HG02610 (cell line): Measurements from ENCODE around the gene FDXR.

Experiments
- ATAC-seq: cut with Tn5 transposase; IDR thresholded peaks from one replicate; pipeline ENCODE4 v1.9.1; 2021; ENCODE audit warnings: mild to moderate bottlenecking, moderate library complexity; ENCODE audit not compliant: unreplicated experiment

Gene FDXR

DNA sequence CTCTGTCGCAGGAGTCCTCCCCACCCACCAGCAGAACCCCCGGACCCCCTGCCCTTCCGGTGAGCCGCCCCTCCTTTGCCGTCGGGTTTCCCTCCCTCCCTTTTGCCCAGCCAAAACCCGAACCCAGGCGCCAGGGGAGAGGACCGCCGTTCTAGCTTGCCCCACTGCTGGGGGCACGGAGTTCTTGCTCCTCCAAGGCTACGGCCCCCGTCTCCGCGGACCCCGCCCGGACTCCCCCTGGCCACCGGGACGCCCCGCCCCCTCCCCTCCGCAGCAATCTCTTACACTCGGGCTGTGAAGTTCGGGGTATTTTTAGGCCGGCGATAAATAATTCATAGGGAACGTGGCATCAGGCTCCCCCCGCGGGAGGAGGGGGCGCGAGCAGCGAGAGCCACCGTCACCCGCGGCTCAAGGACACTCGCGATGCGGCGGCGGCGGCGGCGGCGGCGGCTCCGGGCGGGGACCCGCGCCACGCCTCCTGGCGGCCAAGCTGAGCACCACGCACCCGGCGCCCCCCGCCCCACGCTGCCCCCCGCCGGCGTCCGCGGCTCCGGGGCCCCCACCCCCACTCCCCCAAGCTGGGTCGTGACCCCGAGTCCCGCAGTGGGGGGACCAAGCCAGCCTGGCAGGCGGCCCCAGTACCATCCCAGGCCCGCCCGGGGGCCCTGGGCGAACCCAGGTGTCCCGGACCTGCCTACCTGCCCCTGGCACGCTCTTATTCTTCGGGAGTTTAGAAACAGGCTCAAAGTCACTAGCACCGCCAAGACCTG, 13.2 kb downstream of the FDXR start, which contains the start of gene GRIN2C:
Gene GRIN2C (minus strand): TSS at position 427 of the 770 bp plus-strand sequence. CDS start 4,793 bp downstream, outside the sequence.
- no peak for ATAC-seq

DNA sequence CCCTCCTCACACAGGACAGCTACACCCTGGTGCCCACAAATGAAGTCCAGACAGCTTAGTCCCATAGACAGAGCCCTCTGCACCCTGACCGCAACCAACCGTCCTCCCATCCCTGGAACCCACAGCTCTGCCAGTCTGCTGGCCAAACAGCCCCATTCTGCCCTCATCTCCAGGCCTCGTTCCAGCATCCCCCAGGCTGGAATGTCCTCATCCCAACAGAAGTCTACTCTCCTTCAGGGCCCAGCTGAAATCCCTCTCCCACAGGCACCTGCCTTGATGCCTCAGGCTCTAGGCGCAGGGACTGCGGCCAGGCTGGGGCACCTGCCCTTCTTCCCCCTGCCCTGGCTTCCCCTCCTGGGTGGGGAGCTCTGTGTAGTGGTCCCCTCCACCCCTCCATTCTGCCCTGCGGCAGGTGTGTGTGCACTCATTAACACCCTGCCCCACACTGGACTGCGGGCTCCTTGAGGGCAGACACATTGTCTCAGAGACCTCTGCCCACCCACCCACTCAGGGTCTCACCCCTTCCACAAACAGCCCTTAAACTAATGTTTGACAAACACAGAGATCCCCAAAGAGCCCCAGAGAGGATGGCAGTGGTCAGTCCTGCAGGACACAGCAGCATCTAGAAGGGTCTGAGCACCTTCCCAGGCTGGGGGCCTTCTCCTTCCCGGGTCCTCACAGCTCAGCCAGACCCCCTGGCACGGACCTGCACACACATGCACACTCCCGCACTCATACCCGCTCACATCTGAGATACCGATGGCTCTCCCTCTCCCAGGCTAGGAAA, 13.9 kb downstream of the FDXR start:
- no peak for ATAC-seq

DNA sequence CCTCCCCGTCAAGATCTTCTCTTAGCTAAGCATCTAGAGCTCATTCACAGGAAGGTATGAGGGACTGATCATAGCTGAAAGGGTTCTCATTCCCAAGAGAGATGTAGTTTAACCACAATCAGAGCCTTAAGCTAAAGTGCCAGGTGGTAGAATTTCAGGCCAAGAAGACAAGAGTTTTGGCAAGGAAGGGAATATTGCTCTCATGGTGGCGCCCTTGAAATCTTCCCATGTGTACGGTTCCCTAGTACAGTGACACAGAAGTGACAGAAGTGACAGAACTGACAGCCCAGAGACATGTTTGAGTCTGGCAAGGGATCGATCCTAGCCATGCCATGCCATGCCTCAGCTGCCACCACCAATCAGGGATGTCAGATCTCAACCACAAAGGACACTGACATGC, 15.6 kb downstream of the FDXR start:
- ATAC-seq, result no peak

DNA sequence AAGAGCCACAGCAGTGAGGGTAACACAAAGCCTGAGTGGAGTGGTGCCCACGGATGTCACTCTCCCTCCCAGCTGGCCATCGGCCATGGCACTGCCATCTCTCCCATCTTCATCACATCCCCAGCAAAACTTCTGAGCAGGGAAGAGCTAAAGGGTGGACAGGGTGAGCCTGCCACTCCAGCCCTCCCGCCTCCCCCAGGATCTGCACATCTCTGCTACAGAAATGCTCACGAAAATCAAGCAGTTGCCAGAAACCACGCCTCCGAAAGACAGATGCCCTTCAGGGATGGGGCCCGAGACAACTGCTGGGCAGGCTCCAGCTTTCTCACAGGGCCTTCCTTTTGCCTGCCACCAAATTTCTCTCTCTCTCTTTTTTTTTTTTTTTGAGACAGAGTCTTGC, 16.7 kb downstream of the FDXR start:
- ATAC-seq, result no peak

DNA sequence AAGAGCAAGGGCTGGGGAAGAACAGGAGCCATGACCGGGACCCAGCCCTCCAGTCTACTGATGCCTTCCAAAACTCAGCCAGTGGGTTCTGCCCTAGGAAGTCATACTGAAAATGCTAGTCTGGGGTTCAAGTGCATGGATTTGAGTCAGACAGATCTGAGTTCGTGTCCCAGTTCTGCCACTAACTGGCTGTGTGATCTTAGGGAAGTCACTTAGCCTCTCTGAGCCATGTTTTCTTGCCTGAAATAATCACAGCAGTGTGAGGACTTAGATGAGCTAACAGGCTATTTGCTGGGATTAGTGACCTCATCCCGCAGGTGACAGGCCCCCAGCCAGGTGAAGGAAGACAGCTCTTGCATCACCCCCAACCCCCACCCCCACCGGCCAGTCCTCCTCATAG, 17.5 kb downstream of the FDXR start:
- ATAC-seq, result no peak

DNA sequence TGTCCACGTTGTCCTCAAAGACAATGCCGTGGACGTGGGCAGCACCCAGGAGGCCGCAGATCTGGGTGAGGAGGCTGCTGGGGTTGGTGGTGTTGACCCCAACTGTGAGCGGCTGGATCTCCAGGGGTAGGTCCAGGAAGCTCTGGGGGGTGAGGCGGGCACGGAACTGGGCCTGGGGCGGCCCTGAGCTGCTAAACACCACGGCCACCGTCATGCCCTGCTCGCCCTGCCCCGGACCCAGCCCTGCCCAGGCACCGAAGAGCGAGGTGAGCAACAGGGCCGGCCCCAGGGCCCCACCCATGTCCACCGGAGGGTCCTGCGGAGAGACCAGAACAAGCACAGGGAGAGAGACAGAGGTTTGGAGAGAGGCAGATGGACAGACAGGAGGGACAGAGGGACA, 18.0 kb downstream of the FDXR start:
- ATAC-seq, result no peak

DNA sequence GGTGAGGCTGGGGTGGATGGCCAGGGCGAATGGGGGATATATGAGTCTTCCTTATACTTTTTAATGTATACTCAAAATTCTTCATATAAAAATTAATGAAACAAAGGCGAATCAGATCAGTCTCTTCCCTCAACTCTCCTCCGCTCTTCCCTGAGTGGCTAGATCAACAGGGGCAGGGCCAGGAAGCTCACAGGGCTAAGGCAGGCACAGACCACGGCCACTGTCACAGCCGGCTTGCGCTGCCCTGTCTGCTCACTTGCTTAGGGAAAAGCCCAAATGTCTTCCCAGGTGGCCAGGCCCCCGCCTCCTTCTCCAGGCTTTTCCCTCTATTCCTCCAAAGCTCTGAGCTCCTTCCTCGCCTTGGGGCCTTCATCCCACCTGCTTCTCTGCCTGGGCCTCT, 19.1 kb downstream of the FDXR start:
- ATAC-seq, result no peak

DNA sequence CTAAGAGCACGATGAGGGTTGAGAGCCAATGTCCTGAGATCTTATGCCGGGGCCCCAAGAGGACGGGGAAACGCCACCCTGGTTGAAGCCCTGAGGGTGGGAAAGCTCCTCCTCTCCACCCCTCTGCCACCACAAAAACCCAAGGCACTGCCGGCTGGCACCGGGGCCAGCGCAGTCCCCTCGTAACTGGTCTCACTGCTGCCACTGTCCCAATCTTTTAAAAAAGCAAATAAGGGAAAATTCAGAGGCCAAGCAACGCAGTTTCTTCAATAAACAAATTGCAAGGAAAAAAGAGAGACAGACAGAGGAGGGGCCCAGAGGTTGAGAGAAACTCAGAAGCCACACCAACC, 19.8 kb downstream of the FDXR start:
- ATAC-seq, result no peak

DNA sequence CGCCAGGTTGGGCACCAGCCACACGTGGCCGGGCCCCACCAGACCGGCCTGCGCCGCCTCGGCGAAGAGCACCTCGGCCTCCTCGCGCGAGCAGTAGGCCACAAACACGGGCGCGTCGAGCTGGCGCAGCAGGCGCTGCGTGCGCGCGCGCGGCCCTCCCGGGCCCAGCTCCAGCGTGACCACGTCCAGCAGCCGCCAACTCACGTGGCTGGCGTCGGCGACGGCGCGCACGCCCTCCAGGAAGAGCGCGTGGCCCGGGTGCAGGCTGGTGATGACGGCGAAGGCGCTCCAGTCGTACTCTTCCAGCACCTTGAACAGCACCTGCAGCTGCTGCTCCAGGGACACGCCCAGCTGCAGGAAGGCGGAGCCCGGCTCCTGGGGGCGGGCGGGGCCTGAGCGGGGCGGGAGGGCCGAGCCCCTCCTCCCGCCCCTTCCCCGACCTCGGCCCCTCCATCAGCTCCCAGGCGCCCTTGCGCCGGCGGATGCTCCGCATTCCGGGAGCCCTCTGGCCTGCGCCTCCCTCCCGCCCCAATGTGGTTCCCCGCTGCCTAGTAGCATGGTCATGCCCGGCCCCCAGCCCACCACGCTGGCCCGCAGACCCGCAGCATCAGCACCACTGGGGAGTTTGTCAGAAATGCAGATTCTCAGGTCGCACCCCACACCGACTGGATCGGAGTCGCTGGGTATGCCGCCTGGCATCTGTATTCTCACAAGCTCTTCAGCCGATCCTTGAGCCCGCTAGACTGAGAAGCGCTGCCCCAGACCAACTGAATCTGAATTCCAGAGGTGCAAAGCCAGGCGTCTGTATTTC, 20.4 kb downstream of the FDXR start:
- ATAC-seq, result no peak

DNA sequence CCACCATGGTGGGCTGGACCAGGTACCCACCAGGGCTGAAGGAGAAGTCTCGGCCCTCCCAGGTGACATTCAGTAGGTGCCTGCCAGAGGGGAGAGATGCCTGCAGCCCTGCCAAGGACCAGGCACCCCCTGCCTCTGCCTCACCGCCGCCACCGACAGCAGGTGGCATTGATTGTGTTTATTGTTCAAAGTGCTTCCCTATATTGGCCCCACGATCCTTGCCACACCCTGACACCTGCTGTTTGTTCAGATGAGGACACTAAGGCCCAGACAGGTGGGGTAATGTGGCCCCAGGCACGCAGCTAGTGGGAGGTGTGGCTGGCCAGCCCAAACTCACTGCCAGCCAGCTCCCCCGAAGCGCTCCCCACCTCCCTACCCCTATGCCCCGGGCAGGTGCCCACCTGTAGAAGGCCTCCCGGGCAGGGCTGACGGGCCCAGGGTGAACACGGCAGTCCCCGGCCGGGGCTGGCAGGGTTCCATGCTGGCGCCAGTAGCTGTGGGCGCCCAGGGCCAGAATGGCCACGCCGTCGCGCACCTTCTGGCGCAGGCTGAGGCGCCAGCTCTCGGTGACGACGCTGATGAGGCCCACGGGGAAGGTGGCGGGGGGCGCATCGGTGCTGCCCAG, 21.1 kb downstream of the FDXR start:
- no peak for ATAC-seq

DNA sequence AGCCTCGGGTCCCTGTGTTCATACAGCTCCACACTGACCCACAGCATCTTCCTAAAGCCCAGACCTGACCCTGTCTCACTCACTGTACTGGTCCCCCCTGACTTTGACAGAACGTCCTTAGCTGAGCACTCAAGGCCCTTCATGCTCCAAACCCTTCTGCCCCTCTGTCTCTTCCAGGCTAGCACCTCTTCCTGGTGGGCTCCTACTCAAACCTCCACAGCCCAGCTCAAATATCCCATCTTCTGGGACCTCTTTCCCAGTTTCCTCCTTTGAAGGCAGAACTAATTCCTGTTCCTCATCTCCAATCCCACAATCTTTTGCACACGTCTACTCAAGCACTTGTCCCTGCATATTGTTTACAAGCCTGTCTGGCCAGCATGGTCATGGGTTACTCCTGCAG, 21.9 kb downstream of the FDXR start:
- ATAC-seq, result no peak

DNA sequence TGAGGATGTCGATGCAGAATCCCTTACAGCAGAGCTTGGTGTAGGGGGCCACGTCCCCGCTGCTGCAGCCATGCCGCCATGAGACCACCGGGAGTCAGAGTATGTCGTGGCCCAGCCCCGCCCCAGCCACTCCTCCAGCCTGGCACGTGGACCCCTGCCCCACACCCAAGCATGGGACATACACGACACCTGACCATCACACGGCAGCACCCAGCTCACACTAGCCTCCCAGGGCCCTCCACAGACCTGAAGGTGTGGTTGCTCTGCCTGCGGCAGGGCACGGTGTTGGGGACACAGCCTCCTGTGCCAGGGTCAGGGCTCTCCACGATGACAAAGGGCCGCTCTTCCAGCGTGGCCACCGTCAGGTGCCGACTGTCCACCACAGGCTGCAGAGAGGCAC, 22.5 kb downstream of the FDXR start:
- no peak for ATAC-seq

DNA sequence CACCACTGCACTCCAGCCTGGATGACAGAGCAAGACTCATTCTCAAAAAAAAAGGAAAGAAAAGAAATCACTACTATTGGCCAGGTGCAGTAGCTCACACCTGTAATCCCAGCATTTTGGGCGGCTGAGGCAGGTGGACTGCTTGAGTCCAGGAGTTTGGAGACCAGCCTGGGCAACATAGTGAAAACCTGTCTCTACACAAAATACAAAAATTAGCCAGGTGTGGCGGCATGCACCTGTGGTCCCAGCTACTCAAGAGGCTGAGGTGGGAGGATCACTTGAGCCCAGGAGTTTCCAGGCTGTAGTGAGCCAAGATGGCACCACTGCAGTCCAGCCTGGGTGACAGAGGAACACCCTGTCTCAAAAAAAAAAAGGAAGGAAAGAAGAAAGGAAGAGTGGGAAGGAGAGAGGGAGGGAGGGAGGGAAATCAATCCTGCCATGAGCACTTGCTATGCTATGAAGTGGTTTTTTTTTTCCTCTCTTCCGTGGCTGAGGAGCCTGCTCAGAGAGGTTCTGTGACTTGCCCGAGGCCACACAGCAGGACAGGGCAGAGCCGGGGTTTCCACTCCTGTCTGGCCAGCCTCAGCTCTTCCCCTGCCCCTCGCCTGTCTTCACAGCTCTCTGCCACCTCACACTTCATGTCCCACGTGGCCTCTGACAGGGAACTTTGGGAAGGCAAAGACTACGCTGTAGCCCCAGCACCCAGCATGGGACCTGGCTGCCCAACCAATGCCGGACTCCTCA, 24.0 kb downstream of the FDXR start:
- no peak for ATAC-seq

DNA sequence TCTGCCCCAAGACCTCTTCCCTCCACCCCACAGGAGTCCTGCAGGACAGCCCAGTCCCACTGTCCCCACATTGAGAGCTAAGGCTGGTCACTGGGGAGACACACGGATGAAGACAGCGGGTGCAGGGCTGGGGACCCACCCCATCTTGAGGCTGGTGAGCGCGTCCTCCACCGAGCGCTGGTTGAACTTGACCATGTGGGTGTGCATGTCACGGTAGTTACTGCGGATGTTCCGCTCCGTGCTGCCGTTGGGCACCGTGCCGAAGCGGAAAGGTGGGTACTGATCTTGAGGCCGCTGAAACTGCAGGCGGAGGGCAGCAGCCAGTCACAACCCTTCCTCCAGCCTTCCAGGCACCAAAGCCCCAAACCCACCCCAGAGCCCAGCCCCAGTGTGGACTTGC, 26.2 kb downstream of the FDXR start:
- ATAC-seq, result no peak

DNA sequence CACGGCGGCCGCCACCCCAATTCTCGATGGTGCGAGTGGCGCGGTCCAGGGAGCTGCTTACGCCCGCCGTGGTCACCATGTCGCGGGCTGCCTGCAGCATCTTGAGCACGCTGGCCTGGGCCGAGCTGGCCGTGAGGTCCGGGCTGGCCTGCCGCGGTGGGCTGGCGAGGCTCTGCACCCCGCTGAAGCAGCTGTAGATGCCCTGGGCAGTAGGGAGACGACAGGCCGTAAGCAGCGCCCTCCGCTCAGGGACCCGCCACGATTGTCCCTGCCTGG, 29.5 kb downstream of the FDXR start:
- no peak for ATAC-seq

DNA sequence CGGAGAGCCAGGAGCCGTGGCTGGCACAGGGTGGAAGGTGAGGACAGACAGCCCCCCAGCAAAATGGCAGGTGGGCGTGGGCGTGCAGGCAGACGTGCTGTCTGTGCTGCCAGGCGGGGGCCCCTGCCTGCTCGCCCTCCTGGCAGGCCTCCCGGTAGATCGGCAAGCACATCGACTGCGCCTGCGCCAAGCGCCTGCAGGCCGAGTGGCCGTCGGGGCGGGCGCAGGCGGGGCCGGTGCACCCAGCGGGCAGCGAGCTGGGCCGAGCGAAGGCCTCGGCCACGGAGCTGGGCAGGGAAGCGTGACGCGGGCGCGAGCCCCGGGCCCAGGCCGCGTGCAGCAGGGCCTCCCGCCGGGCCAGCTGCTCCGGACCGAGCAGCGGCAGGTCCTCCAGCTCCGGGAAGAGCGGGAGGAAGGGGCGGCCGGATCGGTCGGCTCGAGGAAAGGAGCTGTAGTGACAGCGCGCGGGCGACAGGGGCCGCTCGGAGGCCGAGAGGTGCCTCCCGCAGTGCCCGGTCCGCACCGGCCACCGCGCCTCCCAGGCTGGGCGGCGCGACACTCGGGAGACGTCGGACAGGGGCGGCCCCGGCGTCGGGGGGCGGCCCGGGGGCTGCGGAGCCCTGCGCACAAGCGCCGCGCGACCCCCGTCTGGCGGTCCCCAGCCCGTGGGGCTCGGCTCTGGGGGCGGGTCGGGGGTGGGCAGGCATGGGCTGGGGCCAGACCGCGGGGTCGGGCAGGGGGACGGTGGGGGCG, 30.0 kb downstream of the FDXR start:
- no peak for ATAC-seq

DNA sequence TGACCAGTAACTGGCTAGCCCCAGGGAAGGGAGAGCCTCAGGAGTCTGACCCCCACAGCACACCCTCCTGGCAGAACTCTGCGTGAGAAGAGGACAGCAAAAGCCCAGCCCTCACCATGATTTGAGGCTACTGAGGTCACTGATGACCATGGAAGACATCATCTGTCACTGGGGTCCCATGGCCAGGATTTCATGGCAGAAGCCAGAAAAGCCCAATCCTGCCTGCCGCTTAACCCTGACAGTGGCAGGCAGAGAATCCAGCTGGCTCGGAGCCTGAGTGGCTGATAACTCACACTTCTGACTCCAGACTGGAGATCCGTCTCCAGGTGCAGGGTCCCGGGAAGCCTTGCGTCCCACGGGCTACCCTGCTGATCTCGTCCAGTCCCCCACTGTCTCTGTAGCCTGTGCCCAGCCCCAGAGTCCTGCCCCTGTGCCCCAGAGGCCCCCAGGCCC, 30.6 kb downstream of the FDXR start:
- no peak for ATAC-seq

DNA sequence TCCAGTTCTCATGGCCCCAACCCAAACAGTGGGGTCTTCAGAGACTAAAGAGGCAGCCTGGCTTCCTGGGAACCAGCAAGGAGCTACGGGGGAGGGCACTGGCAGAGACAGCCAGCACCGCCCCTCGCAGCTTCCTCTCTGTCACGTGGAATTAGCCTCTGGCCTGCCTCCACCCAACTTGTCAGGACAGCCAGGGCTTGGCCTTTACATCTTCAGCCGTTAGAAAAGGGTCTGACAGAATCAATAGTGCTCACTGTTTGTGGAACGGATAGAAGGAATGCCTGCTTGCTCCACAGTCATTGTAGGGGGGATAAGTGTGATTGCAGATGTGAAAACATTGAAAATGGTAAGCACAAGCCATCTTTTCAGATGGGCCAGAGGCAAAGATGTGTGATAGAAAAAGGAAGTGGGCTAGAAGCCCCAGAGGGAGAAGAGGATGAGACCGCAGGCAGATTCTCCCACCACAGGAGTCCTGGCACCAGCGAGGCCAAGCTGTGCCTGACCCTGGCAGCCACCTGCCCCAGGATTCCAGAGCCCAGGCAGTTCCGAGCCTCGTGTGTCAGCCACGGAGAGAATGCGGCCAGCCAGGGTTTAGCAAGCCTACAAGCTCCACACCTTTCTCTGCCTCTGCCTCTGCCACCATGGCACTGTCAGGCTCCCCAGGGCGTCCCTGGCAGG, 31.7 kb downstream of the FDXR start:
- ATAC-seq, result no peak
